GM21619 (cell line): ENCODE results near the gene PLEKHG4B.
"Not testable (repeated sequence)": the region's sequence is repeated elsewhere in the genome, so short reads cannot be mapped to it uniquely, and the experiment has no call there.

Source experiments
- ATAC-seq: cut with Tn5 transposase; IDR thresholded peaks from one replicate; pipeline ENCODE4 v1.9.1; 2021; ENCODE audit not compliant: unreplicated experiment

The PLEKHG4B gene

GRCh38 chr5:197892-198489, 106.0 kb downstream of the PLEKHG4B start:
- no peak for ATAC-seq

GRCh38 chr5:198516-199196, 106.7 kb downstream of the PLEKHG4B start:
- no peak for ATAC-seq

DNA sequence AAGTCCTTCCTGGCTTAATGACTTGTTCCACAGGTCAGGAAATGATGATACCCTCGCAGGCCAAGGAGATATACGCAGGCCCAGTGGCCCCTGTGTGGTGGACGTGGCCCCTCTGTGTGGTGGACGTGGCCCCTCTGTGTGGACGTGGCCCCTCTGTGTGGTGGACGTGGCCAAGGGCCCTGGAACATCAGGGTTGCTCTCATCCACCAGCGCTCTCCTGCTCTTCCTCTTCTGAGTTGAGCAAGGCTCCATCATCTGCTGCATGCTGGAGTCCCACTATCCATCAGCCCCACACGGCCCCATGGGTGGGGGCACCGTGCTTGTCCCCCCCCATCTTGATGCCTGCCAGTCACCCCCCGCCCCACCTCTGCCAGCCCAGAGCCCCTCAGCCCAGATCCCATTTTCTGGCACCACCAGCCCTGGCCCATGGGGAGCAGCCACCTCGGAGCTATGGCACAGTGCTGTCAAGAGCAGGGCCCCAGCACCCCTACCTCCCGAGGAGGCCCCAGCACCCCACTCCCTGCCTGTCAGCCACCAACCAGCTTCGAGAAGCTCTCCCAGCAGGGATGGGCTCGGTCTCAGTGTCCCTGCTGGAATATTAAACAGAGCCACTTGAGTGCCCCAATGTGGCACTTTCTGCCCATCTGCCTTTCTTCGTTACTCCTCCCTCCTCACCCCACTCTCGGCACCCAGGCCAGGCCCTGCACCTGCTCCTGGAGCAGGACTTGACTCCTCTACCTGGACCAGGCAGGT, 107.4 kb downstream of the PLEKHG4B start:
- no peak for ATAC-seq

- no peak for ATAC-seq
These were observed 108.1 kb downstream of the PLEKHG4B start for GRCh38 chr5:199950-200645.

DNA sequence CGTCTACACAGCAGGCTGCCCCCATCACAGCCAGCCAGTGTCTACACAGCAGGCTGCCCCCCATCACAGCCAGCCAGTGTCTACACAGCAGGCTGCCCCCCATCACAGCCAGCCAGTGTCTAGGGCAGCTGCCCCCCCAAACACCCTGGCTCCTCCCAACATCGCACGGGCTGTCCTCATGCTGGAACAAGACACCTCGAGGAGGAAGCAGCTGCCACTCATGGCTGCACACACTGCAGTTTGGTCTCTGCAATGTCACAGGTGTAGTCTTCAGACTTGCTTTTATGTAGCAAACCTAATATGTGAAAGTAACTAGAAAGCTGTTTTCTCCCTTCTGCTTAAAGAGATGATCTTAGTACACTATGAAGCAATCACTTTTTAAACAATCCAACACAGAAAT, 109.0 kb downstream of the PLEKHG4B start:
- ATAC-seq = no peak

DNA sequence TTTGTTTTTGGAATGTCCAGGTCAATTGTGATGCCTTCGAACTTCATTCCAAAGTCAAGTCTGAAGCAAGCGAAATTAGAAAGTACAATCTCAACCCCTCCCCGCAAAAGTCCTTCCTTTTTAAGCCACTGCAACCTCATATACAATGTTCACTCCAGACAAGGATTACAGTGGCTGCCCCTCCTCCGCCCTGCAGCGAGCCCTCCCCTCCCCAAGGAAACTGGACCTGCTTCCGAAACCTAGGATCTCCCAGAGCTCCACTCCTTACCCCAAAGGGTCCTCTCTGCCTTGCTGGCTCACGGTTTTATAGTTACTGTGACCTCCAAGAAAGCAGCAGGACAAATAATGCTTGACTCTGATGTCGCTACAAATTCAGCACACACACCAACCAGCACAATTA, 109.7 kb downstream of the PLEKHG4B start:
- no peak for ATAC-seq

- ATAC-seq = no peak
These were observed 111.4 kb downstream of the PLEKHG4B start for GRCh38 chr5:203246-203930.

DNA sequence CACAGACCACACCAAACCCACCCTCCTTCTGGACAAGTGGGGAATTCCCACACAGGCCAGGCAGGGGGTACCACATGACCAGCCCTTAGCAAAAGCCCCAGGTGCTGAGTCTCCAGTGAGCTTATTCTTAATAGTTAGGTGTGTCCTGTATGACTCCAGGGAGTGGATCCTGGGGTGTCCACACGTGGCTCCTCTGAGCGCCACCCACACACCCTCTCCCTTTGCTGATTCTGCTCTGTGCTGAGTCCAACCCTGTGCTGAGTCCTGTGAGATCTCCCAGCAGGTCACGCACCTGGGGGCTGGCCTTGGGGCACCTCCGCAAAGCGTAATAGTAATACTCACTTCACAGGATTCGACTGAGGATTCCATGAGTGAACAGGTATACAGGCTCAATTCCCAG, 112.0 kb downstream of the PLEKHG4B start:
- ATAC-seq = no peak

DNA sequence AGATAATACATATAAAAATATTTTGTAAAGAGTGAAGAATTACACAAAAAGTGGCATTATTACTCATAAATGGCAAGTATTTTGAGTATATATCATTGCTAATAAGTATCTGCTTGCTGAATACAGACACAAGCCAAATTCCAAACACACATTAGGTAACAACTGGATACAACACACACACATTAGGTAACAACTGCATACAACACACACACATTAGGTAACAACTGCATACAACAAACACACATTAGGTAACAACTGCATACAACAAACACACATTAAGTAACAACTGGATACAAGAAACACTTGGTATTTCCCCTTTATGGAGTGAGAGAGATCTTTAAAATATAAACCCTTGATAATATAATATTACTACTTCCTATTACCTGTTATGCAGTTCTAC, 112.5 kb downstream of the PLEKHG4B start:
- ATAC-seq = no peak

- no peak for ATAC-seq
These were observed 113.2 kb downstream of the PLEKHG4B start for GRCh38 chr5:204966-205670.

- no peak for ATAC-seq
These were observed 114.4 kb downstream of the PLEKHG4B start for GRCh38 chr5:206406-206805.

DNA sequence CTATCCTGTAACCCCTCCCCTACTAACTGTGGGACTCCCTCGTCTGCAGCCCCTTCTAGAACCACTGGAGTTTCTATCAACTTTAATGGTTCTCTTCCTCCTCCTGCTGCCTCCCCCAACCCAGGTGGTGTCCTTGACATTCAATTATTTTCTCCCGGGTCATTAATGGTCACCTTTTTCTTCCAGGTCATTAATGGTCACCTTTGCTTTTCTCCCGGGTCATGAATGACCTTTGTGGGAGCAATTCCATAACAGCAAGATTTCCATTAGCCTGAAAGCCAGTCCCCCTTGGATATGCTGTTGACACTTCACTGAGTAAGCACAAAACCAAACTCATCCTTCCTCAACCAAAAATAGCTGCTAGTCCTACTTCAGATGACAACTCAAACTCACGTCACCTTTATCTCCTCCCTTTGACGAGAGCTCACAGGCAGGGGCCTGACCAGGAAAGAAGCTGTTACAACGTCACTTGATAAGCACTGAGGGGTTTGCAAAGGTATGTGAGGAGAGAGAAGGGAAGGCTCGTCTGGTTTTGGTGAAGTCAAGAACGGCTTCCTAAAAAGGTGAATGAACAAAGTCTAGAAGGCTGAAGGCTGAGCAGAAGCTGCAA, 115.1 kb downstream of the PLEKHG4B start:
- ATAC-seq = no peak

DNA sequence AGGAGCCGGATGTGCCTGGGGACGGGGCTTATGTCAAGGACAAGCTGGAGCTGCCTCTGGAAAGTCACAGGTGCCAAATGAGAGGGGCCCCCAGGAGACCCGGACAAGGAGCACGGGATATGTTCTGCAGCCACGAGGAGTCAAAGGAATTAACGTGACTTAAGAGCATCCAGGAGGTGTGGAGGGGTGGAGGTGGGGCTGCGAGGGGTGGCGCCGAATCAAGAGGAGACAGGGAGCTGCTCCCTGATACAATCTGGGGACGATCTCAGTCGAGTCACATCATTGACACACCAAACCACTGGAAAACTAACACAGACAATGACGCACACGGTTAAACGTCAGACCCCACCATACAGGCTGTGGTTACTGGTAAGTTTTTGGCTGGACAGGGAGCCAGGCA, 115.6 kb downstream of the PLEKHG4B start:
- no peak for ATAC-seq

DNA sequence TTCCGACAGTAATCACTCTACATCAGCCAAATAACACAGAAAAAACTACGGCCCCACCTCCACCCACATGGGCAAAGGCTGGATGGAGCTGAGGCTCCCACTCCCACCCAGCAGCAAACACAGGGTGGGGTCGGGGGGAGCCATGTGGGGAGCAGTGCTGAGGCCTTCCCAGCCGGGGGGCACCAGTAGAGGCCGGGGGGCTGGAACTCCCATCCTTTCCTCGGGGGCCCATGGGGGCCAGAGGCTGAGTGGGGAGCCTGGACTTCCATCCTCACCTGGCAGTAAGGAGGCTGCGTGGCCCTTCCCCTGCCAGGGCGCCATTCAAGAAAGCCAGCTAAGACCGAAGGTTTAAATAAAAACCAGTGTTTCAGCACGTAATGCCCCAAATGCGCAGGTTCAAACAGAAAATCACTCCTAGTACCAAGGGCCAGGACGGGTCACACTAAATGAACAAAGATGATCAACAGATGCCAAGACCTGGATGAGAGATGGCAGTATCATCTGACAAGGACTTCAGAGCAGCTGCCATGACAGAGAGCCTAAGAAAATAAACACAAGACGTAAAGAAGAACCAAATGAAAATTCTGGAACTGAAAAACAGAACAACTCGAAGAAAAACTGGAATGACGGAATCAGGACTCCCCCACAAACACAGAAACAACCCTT, 116.6 kb downstream of the PLEKHG4B start:
- ATAC-seq = no peak

DNA sequence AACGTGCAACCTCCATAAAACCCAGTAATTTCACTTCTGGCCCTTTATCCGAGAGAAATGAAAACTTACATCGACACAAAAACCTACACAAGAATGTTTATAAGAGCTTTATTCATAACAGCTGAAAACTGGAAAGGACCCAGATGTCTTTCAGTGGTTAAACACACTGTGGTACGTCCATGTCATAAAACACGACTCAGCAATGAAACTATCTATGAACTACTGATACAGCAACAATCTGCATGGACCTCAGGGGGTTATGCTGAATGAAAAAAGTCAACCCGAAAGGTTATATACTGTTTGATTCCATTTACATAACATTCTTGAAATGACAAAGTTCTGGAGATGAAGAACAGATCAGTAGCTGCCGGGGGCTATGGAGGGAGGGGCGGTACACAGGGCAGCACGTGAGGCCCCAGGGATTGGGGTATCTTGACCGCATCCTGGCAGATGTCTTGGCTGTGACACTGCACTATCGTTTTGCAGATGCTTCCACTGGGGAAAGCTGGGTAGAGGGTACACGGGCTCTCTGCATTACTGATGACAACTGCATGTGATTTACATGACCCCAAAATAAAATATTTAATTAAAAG, 121.9 kb downstream of the PLEKHG4B start:
- no peak for ATAC-seq

DNA sequence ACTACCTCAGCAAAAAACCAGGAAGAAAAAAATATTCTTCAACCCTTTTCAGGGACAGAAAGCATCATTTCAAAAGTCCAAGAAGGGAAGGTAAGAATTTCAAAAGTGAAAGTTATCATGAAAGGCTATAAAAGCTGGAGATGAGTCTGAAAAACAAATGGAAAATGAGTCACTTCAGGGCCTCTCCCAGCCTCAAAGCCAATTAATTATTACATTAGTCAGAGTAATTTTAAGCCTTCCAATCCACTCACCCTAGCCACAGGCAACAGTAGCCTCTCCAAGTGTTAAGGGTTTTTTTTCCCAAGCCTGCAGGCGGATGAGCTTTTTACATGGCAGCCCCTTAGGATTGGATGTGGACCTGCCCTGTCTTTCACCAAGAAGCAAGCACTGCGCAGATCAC, 123.3 kb downstream of the PLEKHG4B start:
- ATAC-seq = not testable (repeated sequence)

DNA sequence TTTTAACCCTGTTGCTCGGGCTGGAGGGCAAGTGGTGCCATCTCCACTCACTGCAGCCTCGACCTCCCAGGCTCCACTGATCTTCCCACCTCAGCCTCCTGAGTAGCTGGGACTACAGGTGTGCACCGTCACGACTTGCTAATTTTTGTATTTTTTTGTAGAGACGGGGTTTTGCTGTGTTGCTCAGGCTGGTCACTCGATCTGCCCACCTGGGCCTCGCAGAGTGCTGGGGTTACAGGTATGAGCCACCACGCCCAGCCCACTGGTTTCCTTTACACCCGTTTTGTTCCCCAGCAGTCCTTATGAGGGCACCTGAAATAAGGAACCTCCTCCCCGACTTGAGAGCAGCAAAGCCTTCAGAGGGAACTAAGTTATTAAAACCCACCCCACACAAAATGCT, 124.1 kb downstream of the PLEKHG4B start:
- ATAC-seq = not testable (repeated sequence)

- peak; percentile 56 for ATAC-seq
These were observed 125.8 kb downstream of the PLEKHG4B start, which contains the start of the genes CCDC127 and SDHA for GRCh38 chr5:217494-218456. TSS of gene CCDC127 (minus strand) at chr5:218153. CDS start at chr5:216849, 1,304 bp downstream. TSS of gene SDHA (plus strand) at chr5:218320. CDS start at chr5:218356, 36 bp downstream.
